H1 (cell line): ENCODE data around the gene NUP210. TPM values are rescaled to one million over a fixed set of nuclear protein-coding genes. Genes with fewer than 3 reads are reported as not detected.

Experiments used
- CTCF ChIA-PET: fragments of 300-600 bp; sonication (Branson Sonifier 250); formaldehyde crosslinking; loops from one replicate; lab custom pipeline; 2021; ENCODE audit not compliant: partially characterized antibody; lab: Charles Lee
- POLR2A ChIA-PET: fragments of 300-600 bp; sonication (Branson Sonifier 250); formaldehyde crosslinking; loops from one replicate; lab custom pipeline; 2021; ENCODE audit warnings: inconsistent platforms; ENCODE audit not compliant: partially characterized antibody; lab: Charles Lee
- DNase-seq, 2 experiments: peaks; one replicate each; pipeline versions ENCODE4 v3.0.0 to v3.0.0-alpha.2; 2010 to 2022; ENCODE audit warnings: low spot score in 2 of 2, low read depth in 1 of 2, mixed read lengths in 1 of 2
- FAIRE-seq: peaks from 2 replicates; lab custom pipeline; 2011; peaks lifted over from hg19 to GRCh38; lab: Jason Lieb, UNC
- H2AFZ ChIP-seq: 2 replicates; pipeline ENCODE4 v1.8.1; 2012; ENCODE audit warnings: low read length, inconsistent platforms
- H2AK5ac ChIP-seq: 2 replicates; pipeline ENCODE4 v1.6.1; 2013; ENCODE audit warnings: low read depth, low read length
- H2BK120ac ChIP-seq: replicated peaks from 2 replicates; pipeline ENCODE3; 2013; ENCODE audit warnings: low read depth, low read length, inconsistent platforms
- H2BK12ac ChIP-seq: 2 replicates; pipeline ENCODE4 v1.6.1; 2013; ENCODE audit warnings: low read depth, low read length
- H2BK15ac ChIP-seq: 2 replicates; pipeline ENCODE4 v1.6.1; 2013; ENCODE audit warnings: low read length
- H2BK20ac ChIP-seq: 2 replicates; pipeline ENCODE4 v1.6.1; 2013; ENCODE audit warnings: low read length
- H2BK5ac ChIP-seq: 2 replicates; pipeline ENCODE4 v1.6.1; 2013; ENCODE audit warnings: low read depth, low read length
- H3K14ac ChIP-seq: 2 replicates; pipeline ENCODE4 v1.6.1; 2013; ENCODE audit warnings: inconsistent platforms; ENCODE audit not compliant: insufficient read length
- H3K18ac ChIP-seq: 2 replicates; pipeline ENCODE4 v1.6.1; 2013; ENCODE audit warnings: low read length; ENCODE audit errors: extremely low read depth
- H3K23ac ChIP-seq: 2 replicates; pipeline ENCODE4 v1.6.1; 2013; ENCODE audit warnings: inconsistent platforms; ENCODE audit not compliant: insufficient read length
- H3K23me2 ChIP-seq: 2 replicates; pipeline ENCODE4 v1.6.1; 2013; ENCODE audit warnings: low read depth, low read length
- H3K27ac ChIP-seq: 2 replicates; pipeline ENCODE4 v1.6.1; 2011; ENCODE audit warnings: low read depth, low read length, inconsistent platforms
- H3K27me3 ChIP-seq, 4 experiments: replicated peaks in 1 of 4; 1 replicate in 1 of 4; 2 replicates in 3 of 4; pipeline versions ENCODE4 v1.6.1 to v1.8.1; 2011 to 2013; ENCODE audit warnings: low read length in 3 of 4, mild to moderate bottlenecking in 3 of 4, inconsistent platforms in 2 of 4, mixed read lengths in 2 of 4, moderate library complexity in 1 of 4; ENCODE audit not compliant: control insufficient read depth in 3 of 4, insufficient read depth in 3 of 4; ENCODE audit errors: extremely low read depth in 1 of 4
- H3K36me3 ChIP-seq, 4 experiments: 2 replicates each; pipeline versions ENCODE4 v1.6.1 to v1.8.1; 2011 to 2013; ENCODE audit warnings: mild to moderate bottlenecking in 4 of 4, low read length in 3 of 4, moderate library complexity in 2 of 4, control low read depth in 1 of 4, inconsistent platforms in 1 of 4; ENCODE audit not compliant: insufficient read depth in 4 of 4, control insufficient read depth in 2 of 4
- H3K4ac ChIP-seq: replicated peaks from 2 replicates; pipeline ENCODE3; 2013; ENCODE audit warnings: low read length, low read depth, mixed read lengths, inconsistent platforms; ENCODE audit not compliant: insufficient read length
- H3K4me1 ChIP-seq, 4 experiments: replicated peaks in 1 of 4; 1 replicate in 1 of 4; 2 replicates in 3 of 4; pipeline versions ENCODE4 v1.6.1 to v1.8.1; 2011 to 2013; ENCODE audit warnings: low read length in 3 of 4, inconsistent platforms in 2 of 4, mixed read lengths in 1 of 4; ENCODE audit not compliant: insufficient read depth in 4 of 4, control insufficient read depth in 3 of 4
- H3K4me2 ChIP-seq, 2 experiments: 2 replicates each; pipeline versions ENCODE4 v1.6.1 to v1.8.1; 2011 to 2013; ENCODE audit warnings: low read depth in 2 of 2, low read length in 2 of 2, control low read depth in 1 of 2, inconsistent platforms in 1 of 2, mild to moderate bottlenecking in 1 of 2; ENCODE audit not compliant: insufficient read depth in 1 of 2
- H3K4me3 ChIP-seq, 4 experiments: fragments of 200-600, 300-600 bp in 1 of 4; sonication (generic), shearing (Covaris generic), sonication (Bioruptor Twin) in 1 of 4; 2 replicates each; pipeline versions ENCODE4 v1.5.1 to v1.8.1; 2011 to 2016; ENCODE audit warnings: low read length in 4 of 4, low read depth in 3 of 4, control low read depth in 2 of 4, inconsistent platforms in 2 of 4, mild to moderate bottlenecking in 2 of 4, mixed read lengths in 1 of 4, moderate library complexity in 1 of 4; ENCODE audit not compliant: insufficient read depth in 2 of 4; ENCODE audit errors: extremely low read depth in 1 of 4
- H3K56ac ChIP-seq: replicated peaks from 2 replicates; pipeline ENCODE3; 2013; ENCODE audit warnings: low read depth, mild to moderate bottlenecking, mixed read lengths, low read length, inconsistent platforms; ENCODE audit not compliant: insufficient read length
- H3K79me1 ChIP-seq: 2 replicates; pipeline ENCODE4 v1.6.1; 2013; ENCODE audit warnings: low read depth, low read length, control low read depth
- H3K79me2 ChIP-seq, 2 experiments: 2 replicates each; pipeline versions ENCODE4 v1.6.1 to v1.8.1; 2012 to 2013; ENCODE audit warnings: low read length in 2 of 2, mild to moderate bottlenecking in 2 of 2, inconsistent platforms in 1 of 2; ENCODE audit not compliant: insufficient read depth in 2 of 2, control insufficient read depth in 1 of 2
- H3K9ac ChIP-seq, 4 experiments: replicated peaks in 1 of 4; 1 replicate in 1 of 4; 2 replicates in 3 of 4; pipeline versions ENCODE4 v1.6.1 to v1.8.1; 2011 to 2013; ENCODE audit warnings: low read depth in 3 of 4, low read length in 3 of 4, control low read depth in 2 of 4, mild to moderate bottlenecking in 2 of 4, moderate library complexity in 2 of 4, inconsistent platforms in 1 of 4; ENCODE audit errors: extremely low read depth in 1 of 4
- H3K9me3 ChIP-seq, 2 experiments: 2 replicates each; pipeline versions ENCODE4 v1.6.1 to v1.8.1; 2012 to 2013; ENCODE audit warnings: mild to moderate bottlenecking in 2 of 2, moderate library complexity in 2 of 2, control low read depth in 1 of 2, inconsistent platforms in 1 of 2, low read depth in 1 of 2, low read length in 1 of 2, mixed read lengths in 1 of 2; ENCODE audit not compliant: insufficient read depth in 2 of 2
- H4K20me1 ChIP-seq, 2 experiments: replicated peaks in 1 of 2; 2 replicates each; pipeline versions ENCODE3 to v1.8.1; 2011 to 2013; ENCODE audit warnings: inconsistent platforms in 2 of 2, low read length in 2 of 2, mild to moderate bottlenecking in 1 of 2; ENCODE audit not compliant: insufficient read depth in 2 of 2, control insufficient read depth in 1 of 2
- H4K5ac ChIP-seq: 2 replicates; pipeline ENCODE4 v1.6.1; 2013; ENCODE audit warnings: low read length, low read depth, mixed read lengths, inconsistent platforms; ENCODE audit not compliant: insufficient read length
- H4K8ac ChIP-seq: 2 replicates; pipeline ENCODE4 v1.8.0; 2013; ENCODE audit warnings: mild to moderate bottlenecking, moderate library complexity, low read length, inconsistent platforms; ENCODE audit not compliant: insufficient read depth; ENCODE audit errors: extremely low read depth
- H4K91ac ChIP-seq: replicated peaks from 2 replicates; pipeline ENCODE3; 2013; ENCODE audit warnings: low read length, mixed read lengths, inconsistent platforms; ENCODE audit not compliant: insufficient read length
- CHD2 ChIP-seq: IDR thresholded peaks from 2 replicates; pipeline ENCODE4 v1.6.1; 2012; ENCODE audit warnings: low read length, improper control_type of control experiment
- CTBP2 ChIP-seq: IDR thresholded peaks from 2 replicates; pipeline ENCODE4 v1.7.0; 2011; ENCODE audit warnings: borderline replicate concordance, mild to moderate bottlenecking, moderate library complexity, mixed read lengths, low read length; ENCODE audit not compliant: insufficient read depth, insufficient read length
- GTF2F1 ChIP-seq: IDR thresholded peaks from 2 replicates; pipeline ENCODE4 v1.6.1; 2012; ENCODE audit warnings: low read depth, low read length, improper control_type of control experiment, borderline replicate concordance
- PHF8 ChIP-seq: fragments of 200-600 bp; sonication (generic); conservative IDR thresholded peaks from 2 replicates; pipeline ENCODE4 v1.7.1; 2012; ENCODE audit warnings: low read depth, mild to moderate bottlenecking, inconsistent platforms, low read length, moderate library complexity
- POLR2A ChIP-seq, 2 experiments: IDR thresholded peaks; 1 replicate in 1 of 2; 2 replicates in 1 of 2; pipeline ENCODE4 v1.6.1; 2011; ENCODE audit warnings: low read depth in 2 of 2, low read length in 2 of 2, mild to moderate bottlenecking in 2 of 2; ENCODE audit errors: control extremely low read depth in 1 of 2
- SIN3A ChIP-seq, 2 experiments: IDR thresholded peaks in 1 of 2; conservative IDR thresholded peaks in 1 of 2; 2 replicates each; pipeline ENCODE4 v1.6.1; 2011 to 2012; ENCODE audit warnings: low read length in 2 of 2, improper control_type of control experiment in 1 of 2, low read depth in 1 of 2, mild to moderate bottlenecking in 1 of 2
- TAF1 ChIP-seq: IDR thresholded peaks from 2 replicates; pipeline ENCODE4 v1.6.1; 2011; ENCODE audit warnings: mild to moderate bottlenecking, low read depth, low read length
- TBP ChIP-seq: IDR thresholded peaks from 2 replicates; pipeline ENCODE4 v1.6.1; 2011; ENCODE audit warnings: low read depth, low read length, improper control_type of control experiment
- WGBS, 2 experiments: shearing (Covaris generic) in 1 of 2; methylation state at CpG; one replicate each; pipeline versions ENCODE4 v1.1.6 to v1.1.7; 2013 to 2015; ENCODE audit warnings: low lambda C conversion rate in 2 of 2, mixed read lengths in 2 of 2, inconsistent platforms in 1 of 2, low coverage in 1 of 2, missing lambda C conversion rate in 1 of 2; ENCODE audit not compliant: insufficient replicate concordance in 2 of 2, insufficient coverage in 1 of 2, insufficient read length in 1 of 2; ENCODE audit errors: extremely low coverage in 1 of 2, missing lambda C conversion rate in 1 of 2; 5-methylcytosine and 5-hydroxymethylcytosine counted together
- polyA plus RNA-seq, 7 experiments: library from polyadenylated mRNA; depleted of rRNA in 3 of 7; stranded (reverse) in 5 of 7; unstranded in 2 of 7; fragments of >200 nt in 5 of 7; fragments of 200-250 nt in 2 of 7; gene quantifications; 1 replicate in 5 of 7; 2 replicates in 1 of 7; 4 replicates in 1 of 7; pipeline versions ENCODE4 v1.2.1 to v1.2.3, GENCODE V29; 2011 to 2013; ENCODE audit warnings: missing spikeins in 2 of 7, mixed read lengths in 2 of 7
- total RNA-seq: library from RNA; stranded (reverse); fragmentation: NEBNext Ultra II Directional; extraction: Animal tissue kit (Norgen Biotek cat#: 25700); gene quantifications from 2 replicates; pipeline ENCODE4 v1.2.1, GENCODE V29; 2021
- TF ChIP-seq, protein P1 (sequence below), 3 experiments: IDR thresholded peaks; 1 replicate in 2 of 3; 2 replicates in 1 of 3; pipeline versions ENCODE4 v1.5.1 to v1.6.1; 2011; ENCODE audit warnings: low read length in 3 of 3, mild to moderate bottlenecking in 3 of 3, inconsistent platforms in 2 of 3, low read depth in 1 of 3, moderate library complexity in 1 of 3; ENCODE audit not compliant: insufficient read depth in 1 of 3; ENCODE audit errors: control extremely low read depth in 1 of 3

Gene NUP210
- total and polyA plus RNA-seq, 2 of the 8 experiments (the other 6 are each of a cell fraction or from before 2014, with no cell fraction given) = 51.0 to 53.7 TPM

DNA sequence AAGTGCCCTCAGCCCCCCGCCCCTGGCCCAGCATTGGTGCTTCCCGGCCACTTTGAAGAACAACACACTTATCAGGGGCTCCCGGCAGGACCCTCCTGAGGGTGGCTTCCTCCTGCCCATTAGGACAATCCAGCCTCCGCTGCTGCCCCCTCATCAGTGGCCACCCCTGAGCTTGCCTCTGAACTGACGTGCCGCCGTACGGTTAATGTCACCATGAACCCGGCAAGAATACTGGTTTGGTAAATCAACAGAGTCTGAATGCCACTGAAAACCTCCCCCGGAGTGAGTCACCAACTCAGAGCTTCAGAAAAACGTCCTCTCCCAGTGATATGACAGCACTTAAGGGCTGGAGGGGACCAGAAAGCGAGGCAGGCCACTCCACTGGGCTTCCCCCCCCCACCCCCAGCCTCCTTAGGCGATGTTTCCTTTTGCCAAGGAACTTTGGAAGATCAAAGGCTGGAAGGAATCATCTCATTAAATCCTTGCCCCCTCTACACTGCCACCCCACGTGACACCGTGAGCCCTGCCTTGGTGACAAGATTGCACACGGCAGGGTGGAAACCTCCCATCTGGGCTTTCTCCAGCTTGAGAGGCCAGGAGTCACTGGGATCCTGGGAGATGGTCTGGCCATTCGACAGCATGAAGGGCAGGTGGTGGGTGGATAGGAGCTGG lies 142.1 kb downstream of the NUP210 start:
- H3K23me2 ChIP-seq = peaks cover 8% of the 10 kb centered on the region; the same call in 1 of the 2 replicates
- H3K27me3 ChIP-seq = peaks cover 7 to 19% (median 14%) of the 10 kb centered on the region in 4 experiments; a peak in 6 of 7 replicates
- 91% methylated on average over 15 of the region's 17 CpGs; no CpG with 5 or more reads in 1 of the 2 experiments for WGBS, 2 experiments
- no peak overlapping the region for H2BK15ac ChIP-seq
- H2BK120ac ChIP-seq = no peak overlapping the region
- H3K27ac ChIP-seq = no peak overlapping the region
- ChIA-PET CTCF (interaction anchor here (0.8 to 1.2 kb wide), 3 partner anchors 48 to 1934 kb away, joined by 3 to 5 read pairs (median 3); no protein-coding TSS in a partner anchor), POLR2A (interaction anchor here (0.7 to 1.1 kb wide), 2 partner anchors 11 to 36 kb away, joined by 3 read pairs; no protein-coding TSS in a partner anchor)
- no peak overlapping the region for H3K14ac ChIP-seq
- H4K8ac ChIP-seq = no peak overlapping the region
- H3K9ac ChIP-seq = no peak overlapping the region; a peak in 1 of 7 replicates
- no peaks in the 10 kb centered on the region for H3K9me3 ChIP-seq
- no peak overlapping the region for H3K23ac ChIP-seq
- no peak overlapping the region for H2BK12ac ChIP-seq
- no peak overlapping the region for H4K91ac ChIP-seq
- peaks cover 0 to 5% of the 10 kb centered on the region in 2 experiments for H4K20me1 ChIP-seq
- no peak overlapping the region for H2BK5ac ChIP-seq
- no peaks in the 10 kb centered on the region for H3K36me3 ChIP-seq
- no peak overlapping the region for H2BK20ac ChIP-seq
- no peak overlapping the region for H3K4me2 ChIP-seq
- H3K4ac ChIP-seq = no peak overlapping the region
- H3K4me1 ChIP-seq = peaks cover 0 to 13% (median 7%) of the 10 kb centered on the region in 4 experiments; a peak in 5 of 7 replicates
- H4K5ac ChIP-seq = no peak overlapping the region
- H3K18ac ChIP-seq = no peak overlapping the region
- H3K56ac ChIP-seq = no peak overlapping the region
- no peak overlapping the region for H2AK5ac ChIP-seq
- FAIRE-seq (no peak), DNase-seq (no peak)
- H3K79me1 ChIP-seq = no peaks in the 10 kb centered on the region
- no peaks in the 10 kb centered on the region for H3K79me2 ChIP-seq
- no peak overlapping the region for H3K4me3 ChIP-seq
- no peak overlapping the region for H2AFZ ChIP-seq
- TF ChIP-seq CTBP2 (no peak), SIN3A (conservative IDR thresholded peaks at IDR 0.05 in 1 of 2, IDR thresholded peaks at IDR 0.05 in 1 of 2; ENCODE audit: low read depth in 1 of 2, low read length in 2 of 2) (no peak), PHF8 (no peak), TBP (no peak), GTF2F1 (no peak), CHD2 (no peak), POLR2A (IDR thresholded peaks at IDR 0.05; ENCODE audit: control extremely low read depth in 1 of 2, low read depth in 2 of 2, low read length in 2 of 2) (no peak), TAF1 (no peak)
- TF ChIP-seq, protein P1, sequence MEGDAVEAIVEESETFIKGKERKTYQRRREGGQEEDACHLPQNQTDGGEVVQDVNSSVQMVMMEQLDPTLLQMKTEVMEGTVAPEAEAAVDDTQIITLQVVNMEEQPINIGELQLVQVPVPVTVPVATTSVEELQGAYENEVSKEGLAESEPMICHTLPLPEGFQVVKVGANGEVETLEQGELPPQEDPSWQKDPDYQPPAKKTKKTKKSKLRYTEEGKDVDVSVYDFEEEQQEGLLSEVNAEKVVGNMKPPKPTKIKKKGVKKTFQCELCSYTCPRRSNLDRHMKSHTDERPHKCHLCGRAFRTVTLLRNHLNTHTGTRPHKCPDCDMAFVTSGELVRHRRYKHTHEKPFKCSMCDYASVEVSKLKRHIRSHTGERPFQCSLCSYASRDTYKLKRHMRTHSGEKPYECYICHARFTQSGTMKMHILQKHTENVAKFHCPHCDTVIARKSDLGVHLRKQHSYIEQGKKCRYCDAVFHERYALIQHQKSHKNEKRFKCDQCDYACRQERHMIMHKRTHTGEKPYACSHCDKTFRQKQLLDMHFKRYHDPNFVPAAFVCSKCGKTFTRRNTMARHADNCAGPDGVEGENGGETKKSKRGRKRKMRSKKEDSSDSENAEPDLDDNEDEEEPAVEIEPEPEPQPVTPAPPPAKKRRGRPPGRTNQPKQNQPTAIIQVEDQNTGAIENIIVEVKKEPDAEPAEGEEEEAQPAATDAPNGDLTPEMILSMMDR (IDR thresholded peaks at IDR 0.05; ENCODE audit: control extremely low read depth in 1 of 3, insufficient read depth in 1 of 3, low read depth in 1 of 3, low read length in 3 of 3) = no peak
